Breast epithelium (tissue), 3 donors: ENCODE results near the gene CACNA1B.

Experiments
- CTCF ChIP-seq, 3 donors: fragments of 450-650 bp; IDR thresholded peaks; one replicate each; pipeline ENCODE4 v1.5.1; 2016 to 2017; ENCODE audit warnings: antibody characterized with exemption in 3 of 3, mild to moderate bottlenecking in 3 of 3, moderate library complexity in 3 of 3
- POLR2AphosphoS5 ChIP-seq, 3 donors: sonication (generic); formaldehyde crosslinking; IDR thresholded peaks; one replicate each; pipeline ENCODE4 v1.6.1; 2017; ENCODE audit warnings: antibody characterized with exemption in 3 of 3

GRCh38 chr9:138053996-138054752 is 176.6 kb downstream of the CACNA1B start:
- TF ChIP-seq CTCF (IDR thresholded peaks at IDR 0.05) (no peak), POLR2AphosphoS5 (IDR thresholded peaks at IDR 0.05) (no peak)
